Measurements from ENCODE around the gene GNAI1. TPM values are rescaled to one million over a fixed set of nuclear protein-coding genes. Genes with fewer than 3 reads are reported as not detected.

Gene GNAI1
- total RNA-seq, 4 donors from 2014 or later = 29.4 to 78.5 (median 35.5) TPM

GRCh38 chr7:80147543-80148391, 13.1 kb downstream of the GNAI1 start:
- 68 to 82% methylated on average over 3 of the region's 3 CpGs for WGBS, 2 donors
- Histone ChIP-seq H3K27ac (no peak overlapping the region), H3K4me3 (no peak overlapping the region), H3K27me3 (no peaks in the 10 kb centered on the region), H3K9me3 (no peaks in the 10 kb centered on the region), H3K36me3 (no peaks in the 10 kb centered on the region), H3K4me1 (peaks cover 0 to 34% (median 3%) of the 10 kb centered on the region in 4 donors)
- TF ChIP-seq EP300 (IDR thresholded peaks at IDR 0.05) (no peak), POLR2A (IDR thresholded peaks at IDR 0.05) (no peak), CTCF (IDR thresholded peaks at IDR 0.05) (no peak)
- DNase-seq (ENCODE audit: low spot score in 2 of 2) = no peak

- Histone ChIP-seq H3K27ac (no peak overlapping the region), H3K9me3 (no peaks in the 10 kb centered on the region), H3K27me3 (no peaks in the 10 kb centered on the region), H3K36me3 (no peaks in the 10 kb centered on the region), H3K4me3 (no peak overlapping the region), H3K4me1 (peaks cover 0 to 40% (median 3%) of the 10 kb centered on the region in 4 donors)
- WGBS, 2 donors = 58 to 69% methylated on average over 5 of the region's 5 CpGs
- no peak for DNase-seq (ENCODE audit: low spot score in 2 of 2)
- TF ChIP-seq POLR2A (IDR thresholded peaks at IDR 0.05) = no peak
- no peak for TF ChIP-seq CTCF (IDR thresholded peaks at IDR 0.05)
- TF ChIP-seq EP300 (IDR thresholded peaks at IDR 0.05) = no peak
Observed at GRCh38 chr7:80150611-80151273, 16.1 kb downstream of the GNAI1 start.

GRCh38 chr7:80151274-80151665, 16.6 kb downstream of the GNAI1 start:
- TF ChIP-seq EP300 (IDR thresholded peaks at IDR 0.05) = no peak
- H3K27me3 ChIP-seq = no peaks in the 10 kb centered on the region
- H3K27ac ChIP-seq = no peak overlapping the region
- no peaks in the 10 kb centered on the region for H3K9me3 ChIP-seq
- no peak for DNase-seq (ENCODE audit: low spot score in 2 of 2)
- no peaks in the 10 kb centered on the region for H3K36me3 ChIP-seq
- H3K4me1 ChIP-seq = peaks cover 0 to 35% (median 3%) of the 10 kb centered on the region in 4 donors
- H3K4me3 ChIP-seq = no peak overlapping the region

- no peaks in the 10 kb centered on the region for H3K27me3 ChIP-seq
- TF ChIP-seq CTCF (IDR thresholded peaks at IDR 0.05) (no peak), POLR2A (IDR thresholded peaks at IDR 0.05) (no peak), EP300 (IDR thresholded peaks at IDR 0.05) (no peak)
- H3K9me3 ChIP-seq = no peaks in the 10 kb centered on the region
- H3K4me3 ChIP-seq = no peak overlapping the region
- H3K4me1 ChIP-seq = peaks cover 0 to 23% (median 3%) of the 10 kb centered on the region in 4 donors
- H3K36me3 ChIP-seq = no peaks in the 10 kb centered on the region
- DNase-seq (ENCODE audit: low spot score in 2 of 2) = no peak
- H3K27ac ChIP-seq = no peak overlapping the region
- WGBS, 2 donors = 85 to 86% methylated on average over 1 of the region's 1 CpG
Observed at GRCh38 chr7:80153446-80153845, 18.8 kb downstream of the GNAI1 start.

- TF ChIP-seq CTCF (IDR thresholded peaks at IDR 0.05) (no peak), EP300 (IDR thresholded peaks at IDR 0.05) (no peak)
- Histone ChIP-seq H3K4me1 (peaks cover 0 to 23% (median 3%) of the 10 kb centered on the region in 4 donors), H3K9me3 (no peaks in the 10 kb centered on the region), H3K4me3 (no peak overlapping the region), H3K27ac (no peak overlapping the region), H3K27me3 (no peaks in the 10 kb centered on the region), H3K36me3 (no peaks in the 10 kb centered on the region)
- DNase-seq (ENCODE audit: low spot score in 2 of 2) = no peak
Observed at GRCh38 chr7:80154656-80155333, 20.2 kb downstream of the GNAI1 start.

All from tibial nerve (tissue), 4 donors.